Calu3 (cell line): ENCODE measurements around the gene MS4A18. TPM values are rescaled to one million over a fixed set of nuclear protein-coding genes. Genes with fewer than 3 reads are reported as not detected.
A peak's percentile ranks its signal among the peaks of the same experiment; 100 is the strongest.

Source experiments
- BruUV-seq: library from RNA; stranded (reverse); fragments of 400-500 nt; replicated peaks from 2 replicates; lab custom pipeline; 2021; lab: Mats Ljungman, UMichigan
- CTCF ChIA-PET: fragments of 300-600 bp; sonication (Branson Sonifier 250); formaldehyde crosslinking; loops from one replicate; lab custom pipeline; 2022; ENCODE audit warnings: antibody characterized with exemption; lab: Charles Lee
- DNase-seq: peaks from one replicate; pipeline ENCODE4 v3.0.0; 2022
- H3K27ac Mint-ChIP-seq: one replicate; pipeline ENCODE4 v1.8.0; 2022; ENCODE audit warnings: mixed read lengths; ENCODE audit not compliant: unreplicated experiment
- H3K27me3 Mint-ChIP-seq: one replicate; pipeline ENCODE4 v1.8.0; 2022; ENCODE audit warnings: mixed read lengths; ENCODE audit not compliant: unreplicated experiment
- H3K36me3 Mint-ChIP-seq: one replicate; pipeline ENCODE4 v1.8.0; 2022; ENCODE audit warnings: mild to moderate bottlenecking, moderate library complexity, mixed read lengths; ENCODE audit not compliant: insufficient read depth, unreplicated experiment
- H3K4me1 Mint-ChIP-seq: one replicate; pipeline ENCODE4 v1.8.0; 2022; ENCODE audit warnings: mild to moderate bottlenecking, low read depth, mixed read lengths; ENCODE audit not compliant: unreplicated experiment
- H3K4me3 Mint-ChIP-seq: one replicate; pipeline ENCODE4 v1.8.0; 2022; ENCODE audit warnings: mild to moderate bottlenecking, low read depth, moderate library complexity, mixed read lengths; ENCODE audit not compliant: unreplicated experiment
- H3K9me3 Mint-ChIP-seq: one replicate; pipeline ENCODE4 v1.8.0; 2022; ENCODE audit warnings: low read depth, mixed read lengths; ENCODE audit not compliant: unreplicated experiment
- CTCF ChIP-seq: fragments of 200-600 bp; IDR thresholded peaks from one replicate; pipeline ENCODE4 v1.8.0; 2022; ENCODE audit warnings: antibody characterized with exemption; ENCODE audit not compliant: unreplicated experiment
- intact Hi-C: fragments of 100-400 bp; cut with micrococcal nuclease; formaldehyde crosslinking; loops from one replicate; pipeline ENCODE4 v1.10.0; 2022; ENCODE audit not compliant: unreplicated experiment
- total RNA-seq: library from RNA; stranded (reverse); gene quantifications from 2 replicates; pipeline ENCODE4 v1.2.3, GENCODE V29; 2022

MS4A18 gene
- total RNA-seq, 1 experiment from 2014 or later, result not detected

GRCh38 chr11:60777106-60777505 lies 52.6 kb downstream of the MS4A18 start:
- DNase-seq, result no peak
- BruUV-seq, result no TSS peak
- Mint-ChIP-seq H3K9me3 (no peaks in the 10 kb centered on the region), H3K4me3 (no peak overlapping the region), H3K36me3 (no peaks in the 10 kb centered on the region), H3K27me3 (peaks cover 31% of the 10 kb centered on the region), H3K27ac (no peak overlapping the region), H3K4me1 (peaks cover 11% of the 10 kb centered on the region)
- intact Hi-C loops, result no loop called here
- TF ChIP-seq CTCF, result no peak
- CTCF ChIA-PET, result interaction anchor here (0.8 to 3.5 kb wide), 4 partner anchors 54 to 122 kb away, joined by 4 to 20 read pairs (median 8); no protein-coding TSS in a partner anchor

GRCh38 chr11:60777572-60777971 lies 53.1 kb downstream of the MS4A18 start:
- no peak overlapping the region for H3K4me3 Mint-ChIP-seq
- no peaks in the 10 kb centered on the region for H3K36me3 Mint-ChIP-seq
- H3K4me1 Mint-ChIP-seq, result peaks cover 11% of the 10 kb centered on the region
- no peaks in the 10 kb centered on the region for H3K9me3 Mint-ChIP-seq
- CTCF ChIA-PET, result interaction anchor here (0.8 to 3.5 kb wide), 3 partner anchors 54 to 122 kb away, joined by 4 to 20 read pairs (median 6); no protein-coding TSS in a partner anchor
- BruUV-seq, result no TSS peak
- TF ChIP-seq CTCF, result no peak
- intact Hi-C loops, result no loop called here
- DNase-seq, result peak; percentile 55
- no peak overlapping the region for H3K27ac Mint-ChIP-seq
- peaks cover 27% of the 10 kb centered on the region for H3K27me3 Mint-ChIP-seq

- intact Hi-C loops, result no loop called here
- no peaks in the 10 kb centered on the region for H3K36me3 Mint-ChIP-seq
- no peak for TF ChIP-seq CTCF
- BruUV-seq, result no TSS peak
- peaks cover 11% of the 10 kb centered on the region for H3K4me1 Mint-ChIP-seq
- DNase-seq, result no peak
- H3K4me3 Mint-ChIP-seq, result no peak overlapping the region
- H3K27ac Mint-ChIP-seq, result no peak overlapping the region
- CTCF ChIA-PET, result no interaction called here
- no peaks in the 10 kb centered on the region for H3K9me3 Mint-ChIP-seq
- H3K27me3 Mint-ChIP-seq, result peaks cover 2% of the 10 kb centered on the region
Measured at GRCh38 chr11:60780065-60780464, 55.5 kb downstream of the MS4A18 start.

GRCh38 chr11:60780774-60781173 lies 56.3 kb downstream of the MS4A18 start:
- H3K9me3 Mint-ChIP-seq, result no peaks in the 10 kb centered on the region
- intact Hi-C loops, result no loop called here
- no TSS peak for BruUV-seq
- TF ChIP-seq CTCF, result no peak
- CTCF ChIA-PET, result no interaction called here
- no peak for DNase-seq
- H3K27ac Mint-ChIP-seq, result no peak overlapping the region
- H3K4me1 Mint-ChIP-seq, result peaks cover 11% of the 10 kb centered on the region
- H3K36me3 Mint-ChIP-seq, result no peaks in the 10 kb centered on the region
- no peak overlapping the region for H3K4me3 Mint-ChIP-seq
- peaks cover 7% of the 10 kb centered on the region for H3K27me3 Mint-ChIP-seq
